GM21717 (cell line): ENCODE data around the gene NOL9.

Experiments used
- ATAC-seq: cut with Tn5 transposase; IDR thresholded peaks from one replicate; pipeline ENCODE4 v1.9.1; 2021; ENCODE audit warnings: mild to moderate bottlenecking, moderate library complexity; ENCODE audit not compliant: unreplicated experiment

Gene NOL9

GRCh38 chr1:6473156-6473555 lies 81.2 kb downstream of the NOL9 start:
- ATAC-seq = no peak

GRCh38 chr1:6472391-6472790 lies 81.9 kb downstream of the NOL9 start:
- no peak for ATAC-seq

- ATAC-seq = no peak
Measured at GRCh38 chr1:6471970-6472368, 82.3 kb downstream of the NOL9 start.
